GM19025 (cell line): ENCODE data around the gene BBS9.

Experiments
- ATAC-seq: cut with Tn5 transposase; IDR thresholded peaks from one replicate; pipeline ENCODE4 v1.9.1; 2021; ENCODE audit warnings: mild to moderate bottlenecking, low read depth, moderate library complexity; ENCODE audit not compliant: unreplicated experiment

The BBS9 gene

DNA sequence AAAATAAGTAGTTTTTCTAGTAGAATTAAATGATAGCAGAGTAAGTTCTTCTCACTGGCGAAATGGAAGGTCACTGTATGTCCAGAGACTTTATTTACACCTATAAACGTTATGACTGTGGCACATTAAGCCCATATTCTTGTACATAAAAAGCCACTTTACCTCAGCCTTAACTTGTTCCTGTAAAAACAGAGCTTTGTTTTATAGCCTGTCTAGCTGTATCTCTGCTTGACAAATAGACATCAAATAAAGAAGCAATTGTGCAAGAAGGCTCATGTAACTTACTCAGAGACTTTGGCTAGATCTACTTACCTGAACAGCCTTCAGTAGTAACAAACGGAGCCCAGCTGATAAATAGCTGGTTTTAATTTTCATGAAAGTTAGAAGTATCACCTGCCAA, 451.9 kb downstream of the BBS9 start:
- ATAC-seq = no peak

DNA sequence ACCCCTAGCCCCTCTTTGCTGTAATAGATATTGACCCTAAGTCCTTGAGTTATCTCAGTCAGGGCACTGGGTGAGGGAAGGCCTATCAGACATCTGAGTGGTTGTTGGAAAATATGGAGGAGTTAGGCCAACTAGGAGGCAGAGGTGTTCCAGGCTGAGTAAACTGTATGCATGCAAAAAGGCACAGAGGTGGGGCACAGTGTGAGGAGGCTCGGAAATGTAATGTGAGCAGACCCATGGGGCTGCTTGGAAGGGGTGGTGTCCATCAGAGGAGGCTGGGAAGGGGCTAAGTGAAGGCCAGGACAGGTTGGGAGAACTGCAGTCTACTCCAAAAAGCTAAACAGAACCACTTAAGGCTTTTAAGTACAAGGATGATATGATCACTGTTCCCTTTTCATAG, 452.7 kb downstream of the BBS9 start:
- no peak for ATAC-seq

DNA sequence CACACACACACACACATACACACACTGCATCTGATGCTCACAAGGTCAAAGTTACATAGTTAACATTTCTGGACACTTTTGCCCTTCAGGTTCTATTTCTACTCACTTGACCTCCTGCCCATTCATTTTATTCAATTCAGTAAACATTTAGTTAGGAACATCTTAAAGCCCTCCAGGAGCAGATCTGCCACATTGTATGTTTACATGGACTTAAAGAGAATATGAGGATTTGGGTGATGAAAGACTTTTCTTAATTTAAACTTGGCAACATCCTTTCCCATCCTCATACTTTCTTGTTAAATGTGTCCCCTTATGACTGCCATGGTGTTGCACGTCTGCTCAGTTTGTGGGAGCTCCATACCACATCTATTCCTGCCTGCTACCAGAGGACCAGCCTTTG, 453.2 kb downstream of the BBS9 start:
- ATAC-seq = no peak

DNA sequence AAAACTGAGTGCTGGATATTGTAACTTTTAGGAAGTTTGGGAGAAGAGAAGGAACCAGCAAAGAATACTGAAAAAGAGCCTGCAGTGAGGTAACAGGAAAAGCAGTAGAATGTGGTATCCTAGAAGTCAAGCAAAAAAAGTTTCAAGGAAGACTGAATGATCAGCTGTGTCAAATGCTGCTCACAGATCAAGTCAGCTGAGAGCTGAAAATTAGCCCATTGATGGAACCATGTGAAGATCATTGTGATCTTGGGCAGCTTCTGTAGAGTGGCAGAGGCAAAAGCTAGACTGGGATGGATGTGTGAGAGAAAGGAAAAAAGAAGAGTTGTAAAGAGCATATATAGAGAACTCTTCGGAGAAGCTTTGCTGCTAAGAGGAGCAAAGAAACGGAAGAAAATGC, 460.5 kb downstream of the BBS9 start:
- ATAC-seq = no peak

DNA sequence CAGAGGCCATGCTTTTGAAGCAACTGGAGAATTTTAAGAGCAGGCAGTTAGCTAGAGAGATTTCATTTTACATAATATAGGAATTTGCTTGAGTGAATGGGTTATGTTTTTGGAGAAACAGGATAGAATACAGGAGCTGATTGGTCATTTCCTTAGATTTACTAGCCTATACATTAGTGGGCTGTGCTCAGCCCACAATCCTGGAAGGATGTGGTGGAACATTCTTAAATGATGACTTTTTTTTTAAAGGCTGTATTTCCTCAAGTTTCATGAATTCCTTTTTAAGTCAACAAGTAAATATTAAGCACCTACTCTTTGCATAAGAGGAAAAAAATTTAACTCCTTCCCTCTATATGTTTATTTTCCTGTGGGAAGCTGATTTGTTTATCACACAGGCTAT, 461.6 kb downstream of the BBS9 start:
- ATAC-seq = no peak

DNA sequence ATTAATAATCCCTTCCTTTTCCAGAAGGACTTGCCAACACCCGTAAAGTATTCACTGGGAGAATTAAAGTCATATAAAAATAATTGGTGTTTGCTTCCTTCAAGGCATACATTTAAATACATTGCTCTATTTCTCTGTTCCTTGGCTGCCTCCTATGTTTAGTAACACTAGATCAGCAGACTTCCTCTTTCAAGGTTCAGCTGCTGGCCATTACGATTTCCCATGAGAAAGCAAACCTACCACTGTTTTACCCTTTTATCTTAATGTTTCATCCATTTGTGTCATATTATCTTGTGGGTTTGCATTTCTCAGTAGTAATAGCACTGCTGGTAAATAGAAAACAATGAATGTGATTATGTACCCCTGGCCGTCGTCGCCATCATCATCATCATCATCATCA, 462.1 kb downstream of the BBS9 start:
- no peak for ATAC-seq

DNA sequence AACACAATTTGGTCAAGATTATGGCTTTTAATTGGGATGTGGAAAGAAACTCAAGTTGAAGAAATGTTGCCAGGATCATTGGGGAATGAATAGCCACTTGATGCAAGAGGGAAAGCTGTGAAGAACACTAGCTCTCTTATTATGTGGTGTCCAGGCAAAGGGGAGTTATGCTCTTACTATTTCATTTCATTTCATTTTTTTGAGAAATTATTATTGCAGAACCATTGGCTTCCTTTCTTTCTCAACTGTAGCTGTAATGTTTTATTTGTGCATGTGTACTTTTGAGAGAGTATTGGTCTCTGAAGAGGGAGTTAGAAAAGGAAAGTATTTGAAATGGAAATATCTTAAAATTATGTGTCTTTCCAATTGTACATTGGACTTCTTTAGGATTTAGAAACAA, 463.4 kb downstream of the BBS9 start:
- ATAC-seq = no peak

DNA sequence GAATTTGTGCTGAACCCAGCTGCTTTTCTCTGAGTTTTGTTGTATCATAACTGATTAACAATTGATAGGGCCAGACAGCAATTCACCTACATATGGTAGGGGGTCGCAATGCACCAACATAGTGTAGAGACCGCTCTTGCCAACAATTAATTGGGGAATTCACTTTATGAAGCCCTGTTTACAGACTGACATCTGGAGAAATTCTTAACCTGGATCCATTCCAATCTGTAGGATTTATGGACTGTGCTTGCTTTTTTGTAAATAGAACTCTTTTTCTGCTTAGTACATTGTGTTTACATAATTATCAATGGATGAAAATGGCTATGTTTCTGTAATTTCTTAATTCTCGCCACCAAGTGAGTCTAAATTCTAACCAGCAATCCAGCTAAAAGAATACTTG, 464.2 kb downstream of the BBS9 start:
- no peak for ATAC-seq

DNA sequence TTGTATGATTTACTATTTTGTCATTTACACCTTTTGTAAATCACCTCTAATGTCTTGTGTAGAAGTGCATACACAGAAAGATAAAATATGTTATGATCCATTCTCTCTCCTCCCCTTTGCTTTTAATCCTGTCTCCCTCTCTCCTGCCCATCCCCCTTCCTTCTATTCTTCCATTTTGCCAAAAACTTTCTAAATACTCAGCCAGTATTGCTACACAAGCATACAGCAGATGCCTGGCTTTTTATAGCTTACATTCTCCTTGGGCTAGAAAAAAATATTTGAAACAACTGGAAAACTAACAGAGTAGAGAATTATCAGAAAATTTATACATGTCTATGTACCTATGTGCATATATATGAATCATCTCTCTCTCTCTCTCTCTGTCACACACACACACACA, 467.3 kb downstream of the BBS9 start:
- ATAC-seq = no peak

DNA sequence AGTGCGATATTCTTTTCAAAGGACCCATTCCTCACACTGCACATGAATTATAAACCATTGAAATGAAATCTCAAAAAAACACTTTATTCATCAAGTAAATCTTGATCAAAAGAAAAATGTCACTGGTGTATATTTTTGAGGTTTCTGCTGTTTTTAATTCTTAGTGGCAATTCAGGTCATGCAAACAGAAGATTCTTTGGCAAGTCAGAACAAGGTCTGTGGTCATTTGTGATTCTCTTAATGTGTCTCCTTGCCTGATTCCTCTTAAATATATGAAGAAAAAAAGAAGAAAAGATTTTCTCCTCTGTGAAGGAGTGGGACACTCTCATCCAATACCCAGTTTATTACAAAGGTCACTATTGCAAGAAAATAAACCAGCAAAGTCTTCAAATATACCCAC, 467.8 kb downstream of the BBS9 start:
- ATAC-seq = no peak

DNA sequence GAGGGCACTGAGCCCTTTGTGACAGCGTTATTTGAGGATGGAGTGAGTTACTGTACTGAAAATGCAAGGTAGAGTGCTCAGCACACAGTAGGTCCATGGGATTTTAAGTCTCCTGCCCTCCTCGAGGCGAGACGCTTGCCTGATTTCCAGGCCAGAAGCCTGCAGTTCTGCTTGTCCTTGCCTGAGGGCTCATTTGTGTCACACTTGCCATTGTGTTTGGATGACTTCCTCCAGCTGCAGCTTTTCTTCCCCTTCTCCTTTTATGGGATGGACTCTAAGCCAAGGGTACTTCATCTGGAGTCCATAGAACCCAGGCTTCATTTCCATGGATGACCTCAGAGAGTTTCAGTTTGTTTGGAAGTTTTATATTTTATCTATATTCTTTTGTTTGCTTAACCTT, 471.7 kb downstream of the BBS9 start:
- no peak for ATAC-seq

DNA sequence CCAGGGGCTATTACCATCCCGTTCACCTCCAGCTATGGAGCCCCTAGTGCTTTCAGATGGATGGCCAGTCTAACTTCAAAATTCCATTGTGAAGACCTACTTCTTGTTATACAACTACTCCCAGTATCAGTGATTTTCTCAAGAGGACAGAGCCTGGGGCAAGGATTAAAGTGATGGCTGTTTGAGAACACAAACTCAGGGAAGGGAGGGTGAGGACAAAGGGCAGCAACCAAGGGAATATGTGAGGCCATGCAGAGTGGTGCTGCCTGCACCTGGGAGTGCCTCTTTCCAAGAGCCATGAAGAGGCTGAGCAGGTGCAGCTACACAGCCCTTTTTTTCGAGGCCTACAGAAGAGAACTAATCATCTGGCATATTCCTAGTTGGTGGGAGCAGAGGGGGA, 472.5 kb downstream of the BBS9 start:
- no peak for ATAC-seq

DNA sequence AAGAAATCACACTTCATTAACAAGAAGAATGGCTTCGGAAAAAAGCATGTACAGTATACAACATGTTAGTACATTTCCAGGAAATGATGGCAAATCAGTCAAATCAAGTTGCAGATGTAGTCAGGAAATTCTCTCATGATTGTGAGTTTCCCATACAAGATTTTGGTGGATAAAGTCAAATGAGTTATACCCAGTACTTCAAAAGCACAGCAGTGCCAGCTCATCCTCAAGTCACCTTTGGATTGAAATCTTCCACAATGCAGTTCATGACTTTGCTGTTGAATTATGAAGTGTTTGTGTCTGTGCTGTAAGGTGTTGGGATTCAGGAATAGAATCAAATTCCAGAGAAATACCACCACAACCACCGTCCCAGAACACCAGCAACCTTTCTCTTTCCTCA, 474.7 kb downstream of the BBS9 start:
- no peak for ATAC-seq

DNA sequence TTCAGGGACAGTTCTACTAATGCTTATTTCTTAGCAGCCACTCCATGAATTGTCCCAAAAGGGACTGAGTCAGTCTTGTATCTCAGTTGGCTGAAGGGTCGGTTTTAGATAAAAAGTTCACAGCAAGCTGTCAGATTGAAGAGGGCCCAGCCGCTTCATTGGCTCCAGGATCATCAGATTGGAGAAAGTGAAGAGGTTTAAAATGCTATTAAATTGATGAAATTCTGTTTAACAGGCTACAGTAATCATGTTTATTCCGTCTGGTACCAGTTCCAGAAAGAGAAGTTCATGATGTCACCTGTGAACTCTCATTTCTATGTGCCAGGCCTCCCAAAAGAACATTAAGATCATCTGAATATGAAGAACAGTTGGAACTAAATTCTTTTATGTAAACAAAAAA, 481.6 kb downstream of the BBS9 start:
- no peak for ATAC-seq

DNA sequence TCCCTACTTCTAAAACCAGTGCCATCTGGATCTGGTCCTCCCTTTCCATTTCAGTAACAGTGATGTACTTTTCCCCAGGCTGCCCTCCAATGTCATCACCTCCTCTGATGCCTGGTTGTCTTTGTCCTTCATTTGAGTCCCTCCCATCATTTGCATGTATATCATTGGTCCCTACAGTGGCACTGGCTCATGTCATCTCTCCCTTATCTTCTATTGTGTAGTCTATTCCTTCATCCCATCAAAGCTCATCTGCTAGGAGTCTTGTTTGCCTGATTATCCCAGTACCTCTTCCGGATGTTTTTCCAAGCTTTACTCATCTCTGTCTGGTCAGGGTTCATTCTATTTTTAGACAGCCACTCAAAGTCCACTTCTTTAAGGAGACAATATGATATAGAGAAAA, 483.1 kb downstream of the BBS9 start:
- ATAC-seq = no peak

DNA sequence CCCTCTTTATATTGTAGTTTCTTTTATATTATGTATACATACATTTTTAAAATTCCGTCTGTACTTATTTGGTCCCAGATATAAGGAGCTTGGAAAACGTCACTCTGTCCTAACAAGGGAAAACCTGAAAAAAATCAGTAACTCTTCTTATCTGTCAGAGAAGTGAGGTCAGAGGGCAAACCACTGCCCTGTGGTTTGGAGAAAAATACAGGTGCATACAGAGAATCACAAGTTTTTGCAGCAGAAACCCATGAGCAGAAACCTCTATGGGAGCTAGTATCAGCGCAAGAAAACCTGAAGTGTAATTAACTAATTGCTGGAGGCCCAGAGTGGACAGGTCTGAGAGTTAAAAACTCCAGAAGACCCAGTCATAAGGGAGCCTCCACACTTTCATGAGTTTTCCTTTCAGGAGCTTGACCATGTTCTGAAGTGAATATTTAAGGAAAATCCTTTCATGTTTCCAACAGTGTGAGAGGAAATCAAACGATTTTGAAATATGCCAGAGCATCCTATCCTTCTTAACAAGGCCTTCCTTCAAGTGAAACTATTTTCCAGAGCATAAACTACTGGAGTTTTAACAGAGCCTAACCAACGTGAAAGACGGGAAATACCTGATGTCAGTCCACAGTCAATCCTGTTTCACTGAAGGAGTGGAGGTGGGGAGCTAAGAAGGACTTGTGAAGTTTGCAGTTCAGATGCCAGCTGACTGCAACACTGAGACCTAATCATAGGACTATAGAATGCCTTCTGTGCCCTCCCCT, 485.2 kb downstream of the BBS9 start:
- no peak for ATAC-seq

DNA sequence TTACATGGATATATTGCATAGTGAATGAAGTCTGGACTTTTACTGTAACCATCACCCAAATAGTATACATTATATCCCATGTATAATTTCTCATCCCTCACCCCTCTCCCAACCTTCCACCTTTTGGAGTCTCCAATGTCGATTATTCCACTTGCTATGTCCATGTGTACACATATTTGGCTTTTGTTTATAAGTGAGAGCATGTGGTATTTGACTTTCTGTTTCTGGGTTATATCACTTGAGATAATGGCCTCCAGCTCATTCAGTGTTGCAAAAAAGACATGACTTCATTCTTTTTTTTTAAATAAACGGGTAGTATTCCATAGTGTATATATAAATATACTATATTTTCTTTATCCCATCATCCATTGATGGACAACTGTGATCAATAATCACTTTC, 487.4 kb downstream of the BBS9 start:
- no peak for ATAC-seq

DNA sequence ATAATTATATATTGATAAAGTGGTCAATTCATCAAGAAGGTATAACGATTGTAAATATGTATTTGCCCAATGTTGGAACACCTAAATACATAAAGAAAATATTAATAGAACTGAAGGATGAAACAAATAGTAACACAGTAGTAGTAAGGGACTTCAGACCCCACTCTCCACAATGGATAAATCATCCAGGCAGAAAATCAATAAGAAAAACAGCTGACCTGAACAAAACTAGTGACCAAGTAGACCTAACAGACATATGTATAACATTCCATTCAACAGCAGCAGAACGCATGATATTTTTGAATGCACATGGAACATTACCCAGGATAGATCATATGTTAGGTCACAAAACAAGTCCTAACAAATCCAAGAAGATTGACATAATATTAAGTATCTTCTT, 489.9 kb downstream of the BBS9 start:
- ATAC-seq = no peak

DNA sequence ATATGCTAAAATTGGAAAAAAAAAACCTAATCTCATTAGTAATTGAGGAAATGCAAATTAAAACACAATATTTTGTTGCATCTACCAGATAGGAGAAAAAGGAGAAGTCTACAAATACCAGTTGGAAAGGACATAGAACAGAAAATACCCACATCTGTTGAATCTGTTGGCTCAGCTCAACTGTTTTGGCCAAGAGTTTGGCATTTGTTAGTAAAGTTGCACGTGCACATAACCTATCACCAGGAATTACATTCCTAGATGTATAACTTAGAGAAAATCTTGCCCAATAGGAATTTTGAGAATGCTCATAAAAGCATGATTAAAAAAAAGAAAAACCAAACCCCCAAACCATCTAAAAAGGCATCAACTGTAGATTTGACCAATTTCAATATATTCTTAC, 493.9 kb downstream of the BBS9 start:
- no peak for ATAC-seq

DNA sequence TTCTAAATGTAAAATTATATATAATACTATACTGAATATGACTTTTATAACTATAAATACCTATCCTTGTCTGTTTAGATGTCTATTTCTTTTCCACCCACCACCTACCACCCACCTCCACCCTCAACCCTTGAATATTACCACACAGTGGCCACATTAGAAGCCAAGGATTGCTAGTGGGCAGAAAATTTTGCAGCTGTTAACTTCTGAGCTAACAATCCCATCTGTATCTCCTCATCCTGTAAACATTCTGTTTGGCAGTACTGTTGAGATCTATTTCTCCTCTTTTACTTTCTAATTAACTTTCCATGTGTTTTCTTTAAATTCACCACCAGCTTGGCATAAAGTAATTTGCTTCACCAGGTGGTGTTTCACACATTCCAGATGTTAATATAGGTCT, 494.9 kb downstream of the BBS9 start:
- no peak for ATAC-seq

DNA sequence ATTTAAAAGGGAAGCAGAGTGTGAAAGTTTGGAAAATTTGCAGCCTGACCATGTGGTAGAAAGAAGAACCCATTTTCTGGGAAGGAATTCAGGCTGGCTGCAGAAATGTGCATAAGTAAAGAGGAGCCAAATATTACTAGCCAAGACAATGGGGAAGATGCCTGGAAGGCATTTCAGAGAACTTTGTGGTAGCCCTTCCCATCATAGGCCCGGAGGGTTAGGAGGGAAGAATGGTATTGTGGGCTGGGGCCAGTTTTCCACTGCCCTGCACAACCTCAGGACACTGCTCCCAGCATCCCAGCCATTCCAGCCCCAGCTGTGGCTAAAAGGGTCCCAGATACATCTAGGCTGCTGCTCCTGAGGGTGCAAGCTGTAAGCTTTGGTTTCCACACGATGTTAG, 497.5 kb downstream of the BBS9 start:
- no peak for ATAC-seq

DNA sequence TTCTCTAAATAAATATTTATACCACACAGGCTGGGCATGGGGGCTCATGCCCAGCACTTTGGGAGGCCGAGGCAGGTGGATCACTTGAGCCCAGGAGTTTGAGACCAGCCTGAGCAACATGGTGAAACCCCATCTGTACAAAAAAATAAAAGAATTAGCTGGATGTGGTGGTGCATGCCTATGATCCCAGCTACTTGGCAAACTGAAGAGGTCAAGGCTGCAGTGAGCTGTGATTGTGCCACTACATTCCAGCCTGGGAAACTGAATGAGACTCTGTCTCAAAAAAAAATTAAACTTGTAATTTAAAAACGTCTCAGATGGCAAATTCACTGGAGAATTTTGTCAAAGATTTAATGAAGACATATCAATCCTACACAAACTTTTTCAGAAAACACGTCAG, 498.4 kb downstream of the BBS9 start:
- no peak for ATAC-seq

DNA sequence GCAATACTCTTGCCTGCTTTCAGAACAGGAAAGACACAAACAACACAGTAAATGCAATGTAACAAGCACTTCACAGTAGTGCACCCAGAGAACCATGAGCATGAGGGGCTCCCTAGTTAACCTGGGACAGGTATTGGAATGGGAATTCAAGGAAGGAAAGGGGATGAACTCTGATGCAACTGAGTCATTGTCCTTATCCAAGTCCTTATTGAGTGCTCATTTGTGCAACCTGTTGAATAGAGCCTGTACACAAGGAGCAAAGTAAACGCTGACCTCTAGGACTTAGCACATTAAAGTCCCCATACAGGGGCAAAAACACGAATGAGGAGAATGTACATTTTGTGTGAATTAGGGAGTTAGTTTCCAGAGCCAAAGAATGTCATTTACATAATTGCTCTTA, 499.5 kb downstream of the BBS9 start:
- ATAC-seq = no peak
